Midbrain (tissue), 1 donor: Measurements from ENCODE around the gene HTR2A.

Source experiments
- DNase-seq: peaks from one replicate; lab custom pipeline; 2025; lab: John Stamatoyannopoulos, UW

Gene HTR2A

DNA sequence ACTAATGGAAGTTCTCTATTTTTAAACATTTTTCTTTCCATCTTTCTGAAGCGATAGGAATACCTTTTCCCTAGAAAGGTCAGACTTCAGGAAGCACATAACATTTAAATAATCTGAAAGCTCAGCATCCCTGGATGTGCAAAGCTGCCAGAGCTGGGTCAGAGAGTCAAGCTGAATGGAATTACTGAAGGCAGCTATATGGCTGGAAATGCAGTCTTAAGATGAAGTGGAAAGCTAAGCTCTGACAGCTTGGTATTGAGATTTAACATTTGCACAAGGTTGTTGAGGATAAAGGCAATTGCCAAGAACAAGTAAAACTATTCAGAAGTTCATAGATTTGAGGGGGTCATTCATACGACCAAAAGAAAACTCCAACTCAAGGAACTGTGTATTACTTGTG, 28.8 kb downstream of the HTR2A start:
- DNase-seq, result no peak

DNA sequence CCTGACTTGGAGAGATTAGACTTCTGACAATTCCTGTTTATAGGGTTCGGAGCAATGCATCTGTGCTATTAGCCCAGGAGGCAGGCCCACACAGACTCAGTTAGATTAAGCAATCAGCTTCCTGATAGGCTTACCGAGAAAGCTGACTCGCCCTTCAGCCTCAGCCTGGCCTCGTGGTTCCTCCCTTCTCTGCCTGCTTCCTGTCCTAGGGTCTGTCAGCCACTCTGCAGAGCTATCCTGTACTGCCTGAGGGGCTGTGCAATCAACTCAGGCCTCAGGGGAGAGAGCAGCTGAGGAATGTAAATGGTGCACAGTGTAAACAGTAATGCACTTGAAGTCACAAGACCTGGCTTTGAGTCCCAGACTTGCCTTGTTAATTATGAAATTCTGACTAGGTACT, 30.7 kb downstream of the HTR2A start:
- DNase-seq, result peak; percentile 21

DNA sequence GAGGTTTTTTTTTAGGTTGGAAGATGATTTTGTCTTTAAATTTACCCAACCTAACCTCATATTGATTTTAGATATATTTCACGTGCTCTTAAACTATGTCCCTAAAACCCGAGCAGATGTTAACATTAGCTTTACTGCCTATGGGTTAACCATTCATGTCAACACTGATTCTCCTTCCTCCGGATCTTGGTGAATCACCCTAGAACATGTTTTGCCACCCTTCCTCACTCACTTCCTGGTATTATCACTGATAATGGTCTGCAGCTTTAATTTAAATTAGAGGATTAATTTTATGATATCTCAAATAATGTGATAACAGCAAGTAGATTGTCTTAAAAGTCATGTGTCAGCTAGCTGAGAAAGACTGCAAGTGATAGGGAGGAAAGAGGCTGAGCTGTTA, 31.9 kb downstream of the HTR2A start:
- DNase-seq, result no peak

DNA sequence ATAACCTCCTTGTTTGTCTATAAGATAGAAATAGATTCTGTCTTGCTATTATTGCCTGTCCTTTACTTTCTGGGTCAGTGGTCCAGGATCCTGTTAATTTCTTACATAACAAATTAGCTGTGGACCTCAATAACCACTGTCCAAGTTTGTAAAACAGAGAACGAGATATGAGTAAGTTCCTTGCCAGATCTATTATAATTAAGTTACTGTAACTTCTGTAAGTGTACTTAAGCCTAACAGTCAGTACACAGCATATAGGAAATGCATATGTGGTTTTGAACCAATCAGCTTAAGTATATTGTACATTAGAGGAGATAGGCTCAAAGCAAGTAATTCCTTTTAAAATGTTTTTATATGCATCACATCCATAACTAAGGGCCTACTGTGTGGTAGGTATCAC, 34.9 kb downstream of the HTR2A start:
- DNase-seq, result no peak

DNA sequence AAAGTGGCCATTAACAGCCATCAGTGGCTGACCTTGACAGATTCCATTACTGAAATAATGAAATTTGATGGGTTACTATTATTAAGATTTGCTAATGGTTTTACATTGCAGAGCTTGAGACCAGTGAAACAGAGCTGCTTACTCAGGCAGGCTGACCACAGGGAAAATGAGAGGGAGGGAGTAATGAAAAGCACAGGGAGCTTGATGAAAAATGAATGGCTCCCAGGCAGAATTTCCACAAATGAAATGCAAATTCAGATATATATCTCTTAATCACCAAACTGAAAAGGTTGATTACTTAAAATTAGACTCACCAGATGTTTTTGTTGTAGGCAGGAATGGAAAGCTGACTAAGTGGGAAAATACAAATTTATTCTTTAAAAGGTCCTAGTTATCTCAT, 36.1 kb downstream of the HTR2A start:
- no peak for DNase-seq

DNA sequence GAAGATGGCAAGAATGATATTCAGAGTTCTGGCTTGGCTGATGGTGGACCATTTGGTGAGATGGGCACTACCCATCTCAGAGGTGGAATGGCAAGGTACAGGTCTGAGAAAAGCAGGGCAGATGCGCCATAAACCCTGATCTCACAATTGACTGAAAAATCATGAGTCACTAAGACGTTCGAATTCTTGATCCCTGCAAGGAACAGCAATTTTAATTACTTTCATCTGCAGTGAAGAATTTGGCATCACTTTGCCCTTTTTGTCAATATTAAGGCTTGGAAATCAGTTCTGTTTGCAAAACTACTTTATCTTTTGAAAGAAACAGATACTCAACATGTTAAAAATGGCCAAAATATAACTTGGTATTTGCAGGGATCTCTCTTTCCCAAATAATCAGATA, 38.1 kb downstream of the HTR2A start:
- DNase-seq, result no peak

DNA sequence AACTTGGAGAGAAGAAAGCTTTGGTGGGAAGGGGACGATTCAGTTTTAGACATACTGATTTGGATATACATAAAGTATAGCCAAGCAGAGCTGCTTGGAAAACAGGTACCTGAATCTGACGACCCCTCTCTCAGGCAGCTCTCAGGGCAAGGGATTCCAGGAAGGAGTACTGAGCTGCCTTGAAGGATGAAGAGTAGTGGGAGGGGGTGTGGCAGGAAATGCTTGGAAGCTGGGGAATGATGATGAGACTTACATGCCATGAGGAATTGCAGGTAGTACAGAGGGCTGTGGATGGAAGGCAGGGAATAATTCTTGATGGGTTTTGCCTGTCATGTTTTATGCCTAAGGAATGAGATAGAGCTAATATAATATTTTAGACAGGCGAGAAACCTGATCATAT, 38.7 kb downstream of the HTR2A start:
- no peak for DNase-seq

DNA sequence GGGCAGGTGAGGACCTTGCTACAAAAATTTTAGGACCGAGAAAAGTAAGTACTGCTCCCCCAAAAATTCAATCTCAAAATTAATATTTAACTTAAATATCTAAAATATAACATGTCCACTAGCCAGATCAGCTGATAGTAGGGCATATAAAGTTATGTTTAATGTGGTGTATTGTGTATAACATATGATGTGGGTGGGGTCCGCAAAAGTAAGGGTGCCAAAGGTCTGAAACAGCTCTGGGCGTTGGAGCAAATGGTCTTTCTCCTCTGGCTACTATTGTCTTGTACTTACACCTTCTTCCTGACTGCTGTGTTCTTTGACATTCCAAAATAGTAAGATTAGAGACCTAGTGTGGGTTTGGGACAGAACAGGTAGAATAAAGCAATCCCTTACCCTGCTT, 41.2 kb downstream of the HTR2A start:
- no peak for DNase-seq

DNA sequence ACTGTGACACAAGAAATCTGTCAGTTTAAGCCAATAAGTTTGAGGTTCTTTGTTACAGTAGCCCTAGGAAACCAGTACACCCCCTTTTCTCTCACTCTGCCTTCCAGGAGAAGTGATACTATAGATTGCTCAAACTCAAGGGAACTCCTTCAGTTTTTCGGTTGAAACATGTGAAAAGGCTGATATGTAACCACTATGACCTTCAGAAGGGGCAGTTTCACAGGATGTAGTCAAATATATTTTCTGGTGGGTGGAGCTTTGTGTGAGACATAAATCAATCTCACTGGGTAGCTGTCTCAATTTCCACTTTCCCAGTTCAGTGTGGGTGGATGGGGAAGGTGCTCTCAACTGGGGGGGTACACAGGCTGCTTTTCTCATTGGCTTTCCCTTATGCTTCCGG, 41.7 kb downstream of the HTR2A start:
- DNase-seq, result no peak

DNA sequence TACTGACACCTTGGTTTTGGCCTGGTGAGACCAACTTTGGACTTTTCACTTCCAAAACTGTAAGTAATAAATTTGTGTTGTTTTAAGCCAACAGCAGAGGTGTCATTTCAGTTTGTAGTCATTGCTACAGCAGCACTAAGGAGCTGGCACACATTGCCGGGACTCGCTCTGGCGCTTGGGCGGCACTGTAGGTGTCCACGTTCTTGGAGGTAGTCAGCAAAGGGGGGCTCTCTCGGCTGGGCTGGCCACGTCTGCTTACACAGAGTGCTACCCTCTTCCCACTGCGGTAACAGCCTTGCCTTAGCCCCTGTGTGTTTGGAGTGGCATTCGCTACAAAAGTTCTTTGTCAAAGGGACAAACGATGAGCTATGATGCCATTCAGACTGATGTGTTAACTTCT, 44.7 kb downstream of the HTR2A start:
- no peak for DNase-seq

DNA sequence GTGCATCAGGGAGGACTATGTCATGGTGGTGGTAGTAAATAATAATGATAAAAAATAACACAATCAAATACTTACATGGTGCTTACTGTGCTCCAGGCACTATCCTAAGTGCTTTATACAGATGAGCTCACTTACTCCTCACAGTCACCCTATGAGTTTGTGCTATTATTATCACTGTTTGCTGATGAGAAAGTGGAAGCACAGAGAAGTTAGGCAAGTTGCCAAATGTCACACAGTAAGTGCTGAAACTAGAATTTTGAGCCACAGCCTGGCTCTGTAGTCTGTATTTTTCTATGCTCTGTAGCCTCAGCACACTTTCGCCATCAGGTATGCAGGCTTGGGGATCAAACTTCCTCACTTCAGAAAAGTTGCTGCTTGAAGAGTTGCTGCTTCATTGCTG, 46.6 kb downstream of the HTR2A start:
- DNase-seq, result no peak

DNA sequence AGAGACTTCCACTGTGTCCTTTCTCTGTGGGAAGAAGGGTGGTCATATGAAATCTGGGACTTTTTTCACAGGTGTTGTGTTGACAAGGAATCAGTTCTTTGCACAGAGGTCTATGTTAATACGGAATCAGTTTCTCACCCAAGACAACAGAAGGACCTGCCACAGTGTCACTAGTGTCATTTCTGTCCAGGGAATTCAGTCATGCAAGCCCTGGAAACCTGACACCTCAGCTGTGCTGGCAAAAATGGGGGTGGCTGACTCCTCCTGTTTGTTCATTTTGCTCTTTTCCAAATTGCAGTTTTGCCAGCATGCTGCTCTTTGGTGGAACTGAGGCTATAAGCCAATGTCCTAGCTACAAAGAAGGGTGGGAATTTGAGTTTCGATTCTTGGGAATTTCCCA, 50.1 kb downstream of the HTR2A start:
- peak; percentile 18 for DNase-seq

DNA sequence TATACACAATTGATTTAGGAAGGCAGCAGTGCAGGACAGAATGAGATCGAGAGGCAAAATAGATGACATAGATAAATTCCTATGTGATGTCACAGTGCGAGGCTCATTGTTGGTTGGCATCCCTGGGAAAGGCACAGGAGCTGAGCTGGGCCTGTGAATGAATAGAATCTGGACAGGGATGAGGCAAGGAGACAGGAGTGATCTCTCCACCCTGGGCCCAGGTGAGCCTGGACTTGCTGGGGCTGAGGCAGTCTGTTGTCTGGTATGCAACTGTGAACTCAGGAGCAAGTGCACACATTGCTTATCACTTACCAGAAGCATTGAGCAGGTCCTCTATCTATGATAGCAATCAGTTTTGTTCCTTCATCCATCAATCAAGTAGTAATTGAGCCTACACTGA, 51.7 kb downstream of the HTR2A start:
- no peak for DNase-seq

DNA sequence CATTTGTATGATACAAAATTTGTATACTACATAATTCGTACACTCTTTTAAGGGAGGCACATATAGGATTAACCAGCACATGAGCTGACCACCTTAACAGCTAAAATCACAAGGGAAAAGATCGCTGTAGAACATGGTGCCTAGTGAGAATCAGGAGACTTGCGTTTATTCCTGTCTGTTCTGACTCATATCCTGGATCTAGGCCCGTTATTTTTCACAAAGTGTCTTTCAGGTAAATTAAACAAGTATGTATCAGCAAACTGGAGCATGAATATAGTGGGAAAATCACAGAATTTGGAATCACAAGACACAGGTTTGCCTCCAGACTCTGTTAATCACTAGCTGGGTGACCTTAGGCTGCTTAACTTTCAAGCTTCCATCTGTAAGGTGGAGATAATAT, 52.4 kb downstream of the HTR2A start:
- no peak for DNase-seq

DNA sequence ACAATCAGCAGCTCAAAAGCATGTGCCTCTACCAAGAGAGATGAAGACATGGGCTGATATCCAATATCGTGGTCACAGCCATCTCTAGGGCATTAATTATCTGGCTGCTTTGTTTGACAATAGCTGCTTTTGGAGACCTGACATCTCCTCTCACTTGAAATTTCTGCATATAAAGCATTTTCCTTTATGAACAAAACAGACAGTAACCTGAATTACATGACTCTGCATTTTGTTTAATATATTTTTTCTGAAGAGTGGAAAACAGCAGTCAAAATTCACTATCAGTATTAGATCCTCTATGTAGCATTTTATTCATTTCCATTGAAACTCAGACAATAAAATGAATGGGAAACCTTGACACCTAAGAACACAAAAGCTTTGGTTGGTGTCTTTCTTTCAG, 57.5 kb downstream of the HTR2A start:
- no peak for DNase-seq

DNA sequence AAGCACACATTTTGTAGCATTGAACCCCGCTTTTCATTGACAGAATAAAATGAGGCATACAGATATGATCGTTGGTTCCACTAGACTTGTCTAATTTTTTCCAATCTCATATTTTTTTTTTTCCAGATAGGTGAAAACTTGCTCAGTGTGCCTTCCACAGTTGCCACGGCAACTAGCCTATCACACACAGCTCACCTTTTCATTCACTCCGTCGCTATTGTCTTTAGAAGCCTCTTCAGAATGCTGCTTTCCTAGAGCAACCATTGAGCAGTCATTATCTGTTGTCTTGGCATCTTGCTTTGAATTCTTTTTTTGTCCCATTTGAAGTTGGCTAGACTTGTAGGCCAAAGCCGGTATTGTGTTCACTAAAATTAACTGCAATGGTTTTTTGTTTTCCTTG, 62.2 kb downstream of the HTR2A start:
- no peak for DNase-seq

DNA sequence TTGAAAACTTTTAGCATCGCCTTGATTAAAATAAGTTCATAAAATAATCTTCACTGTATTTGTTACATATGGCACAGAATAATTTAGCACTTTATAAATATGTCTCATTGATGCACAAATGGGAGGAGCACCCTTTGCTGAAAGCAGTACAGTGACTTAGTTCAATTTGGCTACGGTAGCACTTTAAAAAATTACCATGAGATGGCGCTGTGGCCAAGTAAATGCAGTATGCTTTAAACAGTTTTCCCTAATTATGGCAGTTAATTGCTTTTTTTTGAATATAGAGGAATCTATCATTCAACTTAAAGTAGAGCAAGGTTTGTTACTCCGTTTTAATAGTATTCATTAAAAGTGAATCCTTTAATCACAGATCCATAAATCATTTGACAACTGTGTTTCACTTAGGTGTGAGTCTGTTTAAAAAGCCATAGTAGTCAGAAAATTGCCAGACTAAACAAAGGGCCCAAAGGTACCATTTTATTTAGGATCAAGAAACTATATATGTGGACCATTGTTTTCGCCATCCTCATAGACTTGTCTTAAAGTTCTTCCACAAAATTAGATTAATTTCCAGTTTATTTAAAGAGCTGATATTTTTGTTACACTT, 65.2 kb downstream of the HTR2A start:
- peak; percentile 57 for DNase-seq

DNA sequence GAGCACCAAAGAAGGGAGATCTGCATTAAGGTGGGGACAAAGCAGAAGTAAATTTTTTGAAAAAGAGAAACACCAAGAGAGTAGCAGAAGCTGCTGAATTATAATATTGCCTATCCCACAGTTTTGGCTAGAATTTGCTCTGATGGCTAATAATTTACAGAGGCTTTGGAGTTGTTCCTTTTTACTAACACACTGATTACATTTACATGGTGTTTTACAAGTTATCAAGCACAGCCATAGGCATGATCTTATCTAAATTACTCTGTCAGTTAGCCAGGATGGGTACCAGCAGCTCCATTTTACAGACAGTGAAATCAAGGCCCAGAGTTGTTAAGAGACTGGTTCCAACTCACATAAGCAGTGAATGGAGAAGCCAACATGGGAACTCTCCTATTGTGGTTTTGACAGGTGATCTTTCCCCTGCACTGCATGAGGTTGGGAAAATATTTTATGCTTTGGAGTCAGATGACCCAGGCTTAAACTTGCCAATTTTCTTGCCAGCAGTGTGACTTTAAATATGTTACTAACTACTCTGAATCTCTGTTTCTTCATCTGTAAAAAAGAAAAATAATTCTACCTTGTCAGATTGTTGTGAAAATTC, 66.3 kb downstream of the HTR2A start:
- DNase-seq, result no peak

DNA sequence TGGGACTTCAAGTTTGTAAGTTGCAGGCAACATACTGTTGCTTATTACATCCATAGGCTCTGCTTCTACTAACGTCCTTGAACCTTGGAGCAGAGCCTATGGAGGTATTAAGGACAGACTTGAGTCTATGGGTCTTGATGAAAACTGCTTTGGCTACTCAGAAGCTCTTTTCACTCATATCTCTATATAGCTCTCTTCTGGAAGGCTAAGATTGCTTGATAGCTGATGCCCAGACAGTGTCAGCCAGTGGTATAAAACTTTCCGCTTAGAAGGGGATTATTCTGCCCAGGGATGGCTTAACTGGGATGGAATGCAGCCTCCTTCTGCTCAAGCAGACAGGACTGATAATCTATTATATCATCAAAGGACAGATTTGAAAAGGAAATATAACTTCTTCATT, 74.3 kb downstream of the HTR2A start:
- DNase-seq, result no peak

DNA sequence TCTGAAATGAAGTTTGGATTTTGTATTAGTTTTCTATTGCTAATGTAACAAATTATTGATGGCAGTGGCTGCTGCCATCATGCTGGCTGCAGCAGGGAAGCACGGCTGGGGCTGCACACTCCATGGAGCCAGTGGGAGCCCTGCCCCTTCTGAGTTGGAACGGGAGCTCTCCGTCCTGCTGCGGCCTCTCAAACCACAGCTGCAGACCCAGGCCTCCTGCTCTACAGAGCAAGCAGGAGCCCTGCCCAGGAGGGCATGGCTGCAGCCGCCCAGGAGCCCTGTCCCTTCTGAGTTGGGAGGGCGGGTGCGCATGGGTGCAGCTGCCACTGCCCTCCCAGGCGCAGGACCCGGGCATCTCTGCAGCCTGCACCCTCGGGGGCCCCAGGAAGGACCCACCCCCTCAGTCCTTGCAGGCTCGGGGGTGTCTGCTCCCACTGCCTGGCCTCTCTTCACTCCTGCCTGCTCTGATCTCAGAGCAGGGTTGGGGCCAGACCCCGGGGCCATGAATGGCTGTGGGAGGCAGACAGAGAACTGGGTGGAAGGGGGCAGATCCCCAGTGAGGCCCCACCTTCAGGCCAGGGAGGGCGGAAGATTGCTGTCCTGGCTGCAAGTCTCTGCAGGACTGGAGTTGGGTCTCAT, 78.9 kb downstream of the HTR2A start:
- no peak for DNase-seq

DNA sequence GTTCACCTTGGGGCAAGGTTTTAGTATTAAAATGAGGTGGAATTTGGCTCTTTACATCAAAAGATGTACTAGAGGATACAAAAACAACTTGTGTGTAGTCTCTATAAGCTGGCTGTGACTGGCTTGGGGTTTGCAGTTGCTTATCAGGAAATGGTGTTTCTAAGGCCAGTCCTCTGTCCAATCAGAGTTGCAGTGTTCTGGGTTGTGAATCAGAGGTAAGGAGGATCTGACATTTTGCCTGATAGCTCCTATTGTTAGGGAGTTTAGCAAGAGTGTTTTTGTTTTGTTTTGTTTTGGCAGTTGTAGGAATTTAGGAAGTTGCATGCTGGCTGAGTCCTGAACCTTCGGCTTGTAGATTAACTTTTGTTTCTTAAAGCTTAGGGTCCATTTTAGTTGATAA, 79.8 kb downstream of the HTR2A start:
- no peak for DNase-seq

DNA sequence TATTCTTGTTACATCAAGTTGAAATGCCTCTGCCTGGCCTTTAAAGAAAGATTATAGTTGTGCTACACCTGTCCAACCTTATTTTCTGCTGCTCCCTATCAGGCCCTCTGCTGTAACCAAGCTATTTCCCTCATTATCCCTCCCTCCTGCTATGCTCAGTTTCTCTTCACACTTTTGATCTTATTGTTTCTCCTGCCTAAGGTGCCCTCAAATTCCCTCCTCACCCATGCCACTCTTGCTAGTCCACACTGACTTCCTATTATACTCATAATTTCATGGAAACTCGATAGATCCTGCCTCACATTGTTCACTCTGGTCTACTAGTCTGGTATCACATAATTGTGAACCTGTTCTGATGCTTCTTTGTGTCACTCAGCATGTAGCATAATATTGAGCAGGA, 80.5 kb downstream of the HTR2A start:
- DNase-seq, result no peak

DNA sequence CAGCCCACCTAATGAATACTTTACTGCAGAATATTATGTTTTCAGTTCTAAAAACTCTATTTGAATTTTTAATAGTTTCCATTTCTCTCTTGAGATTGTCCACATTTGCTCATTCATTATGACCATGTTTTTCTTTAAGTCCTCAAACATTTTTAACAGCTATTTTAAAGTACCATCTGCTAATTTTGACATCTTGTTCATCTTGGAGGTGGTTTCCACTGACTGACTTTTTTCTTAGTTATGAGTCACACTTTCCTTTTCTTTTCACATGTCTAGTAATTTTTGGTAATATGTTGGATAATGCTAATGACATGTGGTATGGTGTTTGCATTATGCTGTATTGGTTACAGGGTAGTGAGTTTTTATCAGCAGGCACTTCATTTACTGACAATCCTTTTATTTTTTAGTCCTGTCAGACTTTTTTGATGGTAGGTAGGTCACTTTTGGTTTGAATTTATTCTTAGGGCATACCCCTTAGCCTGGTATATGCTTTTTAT, 84.5 kb downstream of the HTR2A start:
- DNase-seq, result no peak

DNA sequence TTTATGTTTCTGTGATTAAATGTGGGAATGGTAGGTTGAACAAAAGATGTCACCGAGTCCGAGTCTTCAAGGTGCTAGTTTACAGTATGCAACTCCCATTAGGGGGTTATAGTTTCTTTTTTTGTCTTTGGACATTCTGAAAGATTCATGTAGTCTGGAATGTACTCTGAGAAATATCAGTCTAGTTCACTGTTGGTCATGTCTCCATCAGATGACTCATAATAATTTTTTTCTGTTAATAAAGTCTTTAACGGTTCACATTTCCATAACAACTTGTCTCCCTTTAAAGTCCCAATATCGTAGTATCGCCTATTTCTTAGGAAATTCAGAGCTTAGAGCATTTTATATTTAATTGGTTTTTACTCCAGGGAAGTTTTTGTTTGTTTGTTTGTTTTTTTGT, 86.4 kb downstream of the HTR2A start:
- DNase-seq, result no peak
